Panc1 (cell line): ENCODE measurements around the gene FAHD1. TPM values are rescaled to one million over a fixed set of nuclear protein-coding genes. Genes with fewer than 3 reads are reported as not detected.
"Not testable (repeated sequence)": the region's sequence is repeated elsewhere in the genome, so short reads cannot be mapped to it uniquely, and the experiment has no call there.

Source experiments
- ATAC-seq: fragments of 200-7000 bp; cut with Tn5 transposase; 2 replicates; pipeline ENCODE4 v1.9.1; 2020; ENCODE audit warnings: mild to moderate bottlenecking, moderate library complexity
- BruUV-seq: library from RNA; stranded (reverse); fragments of 400-500 nt; replicated peaks from 2 replicates; lab custom pipeline; 2021; lab: Mats Ljungman, UMichigan
- CTCF ChIA-PET: fragments of 300-600 bp; sonication (Branson Sonifier 250); formaldehyde crosslinking; loops from one replicate; lab custom pipeline; 2022; ENCODE audit warnings: antibody characterized with exemption; lab: Charles Lee
- POLR2A ChIA-PET: fragments of 300-600 bp; sonication (Branson Sonifier 250); formaldehyde crosslinking; loops from one replicate; lab custom pipeline; 2022; ENCODE audit warnings: antibody characterized with exemption; lab: Charles Lee
- DNase-seq: peaks from one replicate; pipeline ENCODE4 v3.0.0-alpha.2; 2010; ENCODE audit warnings: low read depth, low spot score
- H3K27ac ChIP-seq: 2 replicates; pipeline ENCODE4 v1.5.1; 2011; ENCODE audit warnings: mild to moderate bottlenecking, low read length, inconsistent platforms
- H3K27me3 ChIP-seq: fragments of 200-500 bp; sonication (Bioruptor generic); 2 replicates; pipeline ENCODE4 v1.6.0; 2014; ENCODE audit warnings: low read length, inconsistent platforms; ENCODE audit not compliant: control insufficient read depth, insufficient read depth
- H3K36me3 ChIP-seq: fragments of 200-500 bp; sonication (Bioruptor generic); 2 replicates; pipeline ENCODE4 v1.5.1; 2014; ENCODE audit warnings: inconsistent platforms, mild to moderate bottlenecking, low read length, moderate library complexity; ENCODE audit not compliant: control insufficient read depth, insufficient read depth
- H3K4me1 ChIP-seq: 2 replicates; pipeline ENCODE4 v1.5.1; 2011; ENCODE audit warnings: inconsistent platforms, mild to moderate bottlenecking, low read length, moderate library complexity; ENCODE audit not compliant: control insufficient read depth, insufficient read depth
- H3K4me3 ChIP-seq, 2 experiments: 2 replicates each; pipeline ENCODE4 v1.5.1; 2011 to 2012; ENCODE audit warnings: low read depth in 2 of 2, low read length in 2 of 2, mild to moderate bottlenecking in 2 of 2, inconsistent platforms in 1 of 2, moderate library complexity in 1 of 2
- H3K9me3 ChIP-seq: fragments of 200-500 bp; sonication (Bioruptor generic); 2 replicates; pipeline ENCODE4 v1.5.1; 2014; ENCODE audit warnings: low read depth, mild to moderate bottlenecking, inconsistent platforms, low read length, moderate library complexity; ENCODE audit not compliant: control insufficient read depth, insufficient read depth
- CTCF ChIP-seq: fragments of 450-650 bp; IDR thresholded peaks from 2 replicates; pipeline ENCODE4 v1.5.1; 2017; ENCODE audit warnings: mild to moderate bottlenecking
- POLR2AphosphoS5 ChIP-seq: IDR thresholded peaks from 2 replicates; pipeline ENCODE4 v1.6.1; 2012; ENCODE audit warnings: mild to moderate bottlenecking, low read depth, low read length, moderate library complexity
- REST ChIP-seq, 2 experiments: IDR thresholded peaks; 2 replicates each; pipeline ENCODE4 v1.6.1; 2011 to 2012; ENCODE audit warnings: low read depth in 2 of 2, control low read depth in 1 of 2, low read length in 1 of 2, mild to moderate bottlenecking in 1 of 2, moderate library complexity in 1 of 2; ENCODE audit not compliant: insufficient read depth in 1 of 2
- SIN3A ChIP-seq: IDR thresholded peaks from 2 replicates; pipeline ENCODE4 v1.6.1; 2012; ENCODE audit warnings: low read depth, mild to moderate bottlenecking, low read length, moderate library complexity, borderline replicate concordance; ENCODE audit not compliant: insufficient read depth
- TCF7L2 ChIP-seq: IDR thresholded peaks from 2 replicates; pipeline ENCODE4 v1.6.1; 2011; ENCODE audit warnings: mild to moderate bottlenecking, low read depth, low read length, inconsistent platforms
- in situ Hi-C: cut with HindIII; loops from 2 replicates; pipeline ENCODE4 v1.10.0; 2016; ENCODE audit warnings: low sequenced_read_pairs, low pct_unique_long_range_greater_than_20kb
- intact Hi-C: fragments of 100-400 bp; cut with micrococcal nuclease; formaldehyde crosslinking; loops from one replicate; pipeline ENCODE4 v1.10.0; 2022; ENCODE audit not compliant: unreplicated experiment
- total RNA-seq: library from RNA; stranded (reverse); gene quantifications from one replicate; pipeline ENCODE4 v1.2.1, GENCODE V29; 2021; ENCODE audit not compliant: unreplicated experiment

The FAHD1 gene
- total RNA-seq, 1 experiment from 2014 or later = 34.6 TPM

DNA sequence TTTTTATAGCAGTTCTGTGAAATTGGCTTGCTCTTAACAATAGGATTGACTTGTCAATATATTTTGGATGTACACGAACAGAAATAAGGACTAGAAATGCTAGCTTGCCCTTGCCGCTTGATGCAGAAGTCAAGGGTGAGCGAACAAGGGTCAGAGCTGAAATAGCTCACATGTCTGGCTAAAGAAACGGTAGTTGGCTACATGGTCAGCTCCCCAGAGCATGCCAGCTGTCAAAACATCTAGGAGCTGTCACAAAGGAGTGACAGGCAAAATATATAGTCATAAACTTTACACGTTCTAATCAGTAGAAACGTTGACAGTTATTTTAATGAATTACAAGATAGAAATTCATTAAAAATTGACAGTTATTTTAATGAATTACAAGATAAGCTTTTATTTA is 47.8 kb downstream of the FAHD1 start:
- BruUV-seq = no TSS peak
- CTCF ChIA-PET = interaction anchor here (0.6 kb wide), 1 partner anchor 60 kb away, joined by 7 read pairs; no protein-coding TSS in a partner anchor
- Histone ChIP-seq H3K27me3 (no peaks in the 10 kb centered on the region), H3K9me3 (no peaks in the 10 kb centered on the region), H3K4me3 (no peak overlapping the region), H3K27ac (no peak overlapping the region), H3K36me3 (no peaks in the 10 kb centered on the region), H3K4me1 (peaks cover 24% of the 10 kb centered on the region)
- no peak for ATAC-seq
- intact Hi-C loops (no loop called here), in situ Hi-C loops (no loop called here)
- TF ChIP-seq REST (IDR thresholded peaks at IDR 0.05; ENCODE audit: insufficient read depth in 1 of 2, low read depth in 2 of 2, low read length in 1 of 2) = no peak
- TF ChIP-seq POLR2AphosphoS5 = no peak
- no peak for TF ChIP-seq SIN3A
- TF ChIP-seq TCF7L2 = no peak
- no peak for TF ChIP-seq CTCF
- POLR2A ChIA-PET = no interaction called here
- no peak for DNase-seq

GRCh38 chr16:1876066-1876465 is 49.1 kb downstream of the FAHD1 start:
- H3K27ac ChIP-seq, H3K9me3 ChIP-seq, ATAC-seq, H3K27me3 ChIP-seq, BruUV-seq, H3K4me3 ChIP-seq, DNase-seq, intact Hi-C loops, POLR2A ChIA-PET, in situ Hi-C loops, H3K36me3 ChIP-seq: not testable (repeated sequence)
- H3K4me1 ChIP-seq = peaks cover 13% of the 10 kb centered on the region
- CTCF ChIA-PET = interaction anchor here (0.6 kb wide), 1 partner anchor 11 kb away, joined by 3 read pairs; no protein-coding TSS in a partner anchor

DNA sequence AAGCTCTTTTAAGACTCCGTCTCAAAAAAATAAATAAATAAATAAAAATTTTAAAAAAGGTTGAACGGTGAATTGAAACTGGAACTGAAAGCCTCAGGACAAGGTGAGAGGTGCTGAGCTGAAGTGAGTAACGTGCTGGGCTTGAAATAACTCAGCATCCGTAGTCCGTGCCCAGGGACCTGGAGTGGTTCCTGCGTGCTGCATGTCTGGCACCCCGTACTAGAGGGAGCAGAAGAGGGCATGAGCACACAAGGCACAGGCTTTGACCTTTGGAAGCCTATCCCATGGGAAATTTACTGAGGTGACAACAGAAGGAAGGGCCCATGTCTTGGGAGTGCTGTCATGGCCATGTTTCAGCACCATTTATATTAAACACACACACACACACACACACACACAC is 49.5 kb downstream of the FAHD1 start:
- H3K27me3 ChIP-seq = no peaks in the 10 kb centered on the region
- in situ Hi-C loops = no loop called here
- H3K36me3 ChIP-seq = no peaks in the 10 kb centered on the region
- ChIA-PET POLR2A (no interaction called here), CTCF (interaction anchor here (0.6 kb wide), 1 partner anchor 11 kb away, joined by 3 read pairs; no protein-coding TSS in a partner anchor)
- peaks cover 13% of the 10 kb centered on the region for H3K4me1 ChIP-seq
- BruUV-seq = no TSS peak
- no peak overlapping the region for H3K4me3 ChIP-seq
- ATAC-seq = no peak
- no peaks in the 10 kb centered on the region for H3K9me3 ChIP-seq
- DNase-seq = no peak
- H3K27ac ChIP-seq = no peak overlapping the region
- TF ChIP-seq TCF7L2 (no peak), SIN3A (no peak), POLR2AphosphoS5 (no peak), REST (IDR thresholded peaks at IDR 0.05; ENCODE audit: insufficient read depth in 1 of 2, low read depth in 2 of 2, low read length in 1 of 2) (no peak), CTCF (no peak)
- intact Hi-C loops = no loop called here
